Measurements from ENCODE around the gene LIFR.

LIFR gene

DNA sequence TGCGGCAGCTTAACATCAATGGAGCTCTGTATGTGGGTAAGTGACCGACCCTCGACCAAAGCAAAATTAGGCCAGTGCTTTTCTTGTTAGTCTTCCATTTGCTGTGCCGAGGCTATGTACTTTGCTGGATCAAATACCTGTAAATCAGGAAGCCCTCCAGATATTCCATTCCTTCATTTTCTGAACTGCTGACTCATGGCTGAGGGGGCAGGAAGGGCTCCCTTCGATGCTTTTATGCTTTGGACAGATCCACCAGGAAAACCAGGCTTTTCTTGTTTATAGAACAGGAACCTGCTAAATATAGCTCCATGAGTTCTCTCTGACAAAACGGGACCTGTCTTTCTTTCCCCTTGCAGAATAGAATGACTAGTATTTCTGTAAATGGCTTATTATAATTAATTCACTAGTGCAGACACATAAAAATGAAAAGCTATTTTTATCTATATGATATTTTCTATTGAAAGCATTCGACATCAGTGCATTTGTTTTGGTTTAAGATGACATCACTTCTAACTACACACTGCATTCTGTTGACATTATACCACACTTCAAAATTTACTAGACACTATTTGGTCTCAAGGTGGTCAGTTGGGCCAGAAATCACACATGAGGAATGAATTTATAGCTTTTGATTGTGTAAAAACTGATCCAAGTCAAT is 93.3 kb downstream of the LIFR start:
- no peak for DNase-seq

DNA sequence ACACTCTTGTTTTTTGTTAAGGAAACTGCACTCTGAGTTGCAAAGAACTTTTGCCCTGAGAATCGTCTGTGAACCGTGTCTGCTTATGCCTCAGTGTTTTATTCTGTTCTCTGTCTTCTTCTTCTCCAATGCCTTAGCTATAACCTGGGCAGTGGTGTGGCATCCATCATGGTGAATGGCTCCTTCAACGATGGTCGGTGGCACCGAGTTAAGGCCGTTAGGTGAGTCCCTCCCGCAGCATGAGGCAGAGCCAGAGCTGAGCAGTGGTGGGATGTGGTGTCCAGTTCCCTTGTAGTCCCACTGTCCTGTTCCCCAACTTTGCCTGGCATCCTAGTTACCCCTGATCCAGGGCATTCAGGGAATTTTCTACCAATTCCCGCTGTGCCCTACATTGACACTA is 98.3 kb downstream of the LIFR start:
- DNase-seq, result no peak

DNA sequence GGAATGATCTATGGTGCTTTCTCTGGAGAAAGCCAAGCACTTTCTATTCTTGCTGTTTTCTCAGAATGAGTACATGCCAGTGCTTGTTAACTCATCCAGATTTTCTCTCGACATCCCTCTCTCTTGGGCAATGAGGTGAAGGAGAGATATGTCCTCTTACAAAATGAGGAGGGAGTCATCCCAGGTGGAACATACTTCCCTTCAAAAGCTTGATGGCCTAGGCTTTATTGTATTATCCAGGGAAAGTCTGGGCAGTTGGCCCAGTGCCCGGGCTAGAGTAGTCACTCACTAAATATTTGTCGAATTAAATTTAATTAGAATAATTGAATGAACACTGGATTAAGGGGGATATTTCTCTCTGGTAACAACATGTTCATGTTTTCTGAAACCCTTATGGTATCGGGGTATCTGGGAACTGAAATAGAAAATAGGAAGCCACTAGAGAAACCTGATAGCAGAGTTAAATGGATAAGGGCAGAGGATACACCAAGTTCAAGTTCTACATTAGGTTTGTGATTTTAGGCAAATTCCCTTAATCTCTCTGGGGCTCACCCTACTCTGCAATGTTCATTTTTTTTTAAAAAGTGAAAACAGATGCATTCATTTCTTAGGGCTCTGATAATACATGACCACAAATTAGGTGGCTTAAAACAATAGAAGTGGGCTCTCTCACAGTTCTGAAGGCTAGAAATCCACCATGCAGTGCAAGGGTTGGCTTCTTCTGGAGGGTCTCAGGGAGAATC is 99.6 kb downstream of the LIFR start:
- no peak for DNase-seq

DNA sequence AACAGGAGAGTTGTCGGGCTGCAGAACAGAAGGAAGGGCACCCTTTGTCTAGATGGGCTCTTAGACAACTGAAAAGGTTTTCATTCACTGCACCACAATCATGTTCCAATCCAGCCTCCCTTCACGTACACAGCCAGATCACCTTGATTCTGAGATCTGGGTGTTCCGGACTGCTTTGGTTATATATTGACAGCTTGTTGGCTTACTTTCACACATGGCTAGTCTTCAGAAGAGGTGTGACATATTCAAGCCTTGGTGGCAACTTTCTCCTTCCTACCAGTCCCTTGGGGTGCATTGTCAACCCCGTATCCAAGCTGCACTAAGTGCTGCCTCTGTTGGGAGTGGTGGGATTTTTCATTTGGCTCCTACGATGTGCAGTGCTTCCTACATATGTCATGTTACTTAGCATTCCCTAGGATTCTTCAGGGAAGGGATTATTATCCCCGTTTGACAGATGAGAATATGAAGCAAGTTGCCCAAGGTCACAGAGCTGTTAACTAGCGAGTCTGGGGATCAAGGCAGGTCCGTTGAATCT is 100.6 kb downstream of the LIFR start:
- DNase-seq, result no peak

DNA sequence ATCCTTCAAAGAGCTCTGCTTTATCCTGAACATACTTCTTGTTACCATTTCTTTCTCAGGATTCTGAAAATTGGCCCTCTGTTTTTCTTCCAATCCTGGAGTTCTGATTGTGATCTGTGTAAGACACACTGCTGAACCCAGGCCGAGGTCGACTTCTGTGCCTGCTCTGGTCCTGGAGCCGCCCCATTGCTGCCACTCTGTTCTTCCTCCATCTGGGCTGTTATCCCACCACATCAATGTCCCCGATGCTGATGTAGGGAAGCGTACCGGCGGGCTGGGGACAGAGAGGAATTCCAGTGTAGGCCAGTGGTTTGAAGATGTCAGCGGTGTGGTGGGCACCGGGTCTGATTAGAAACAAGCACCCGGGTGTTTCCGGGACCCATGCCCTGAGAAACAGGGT is 102.5 kb downstream of the LIFR start:
- DNase-seq, result peak; percentile 12

DNA sequence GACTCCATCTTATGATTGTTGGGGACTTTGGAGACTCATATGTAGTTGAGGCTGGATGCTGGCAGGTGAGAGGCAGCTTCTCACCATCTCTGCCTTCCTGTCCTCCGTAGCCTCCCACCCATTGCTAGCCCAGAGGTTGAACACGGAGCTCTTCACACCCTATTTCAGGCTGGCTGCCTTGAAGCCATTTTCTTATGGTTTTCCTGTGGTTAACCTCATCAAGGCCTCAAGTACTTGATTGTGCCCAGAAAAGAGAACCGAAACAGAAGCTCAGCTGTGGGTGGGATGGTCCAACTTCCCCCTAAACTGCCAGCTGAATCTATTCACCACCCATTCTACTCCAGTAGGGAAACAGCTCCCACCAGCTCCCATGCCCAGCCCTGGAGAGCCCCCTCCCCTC is 102.9 kb downstream of the LIFR start:
- peak; percentile 38 for DNase-seq

DNA sequence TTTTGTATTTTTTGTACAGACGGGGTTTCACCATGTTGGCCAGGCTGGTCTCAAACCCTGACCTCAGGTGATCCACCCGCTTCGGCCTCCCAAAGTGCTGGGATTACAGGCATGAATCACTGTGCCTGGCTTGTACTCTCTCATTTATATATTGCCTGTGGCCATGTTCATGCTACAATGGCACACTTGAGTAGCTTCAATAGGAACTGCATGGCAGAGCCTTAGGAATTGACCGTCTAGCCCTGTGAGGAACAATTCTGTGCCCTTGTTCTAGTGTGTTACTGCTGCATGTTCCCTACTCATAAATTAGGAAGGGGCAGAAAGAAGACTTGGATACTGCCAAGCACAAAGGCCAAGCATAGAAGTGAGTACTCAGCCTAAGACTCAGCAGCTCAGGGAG is 104.2 kb downstream of the LIFR start:
- DNase-seq, result peak; percentile 7

DNA sequence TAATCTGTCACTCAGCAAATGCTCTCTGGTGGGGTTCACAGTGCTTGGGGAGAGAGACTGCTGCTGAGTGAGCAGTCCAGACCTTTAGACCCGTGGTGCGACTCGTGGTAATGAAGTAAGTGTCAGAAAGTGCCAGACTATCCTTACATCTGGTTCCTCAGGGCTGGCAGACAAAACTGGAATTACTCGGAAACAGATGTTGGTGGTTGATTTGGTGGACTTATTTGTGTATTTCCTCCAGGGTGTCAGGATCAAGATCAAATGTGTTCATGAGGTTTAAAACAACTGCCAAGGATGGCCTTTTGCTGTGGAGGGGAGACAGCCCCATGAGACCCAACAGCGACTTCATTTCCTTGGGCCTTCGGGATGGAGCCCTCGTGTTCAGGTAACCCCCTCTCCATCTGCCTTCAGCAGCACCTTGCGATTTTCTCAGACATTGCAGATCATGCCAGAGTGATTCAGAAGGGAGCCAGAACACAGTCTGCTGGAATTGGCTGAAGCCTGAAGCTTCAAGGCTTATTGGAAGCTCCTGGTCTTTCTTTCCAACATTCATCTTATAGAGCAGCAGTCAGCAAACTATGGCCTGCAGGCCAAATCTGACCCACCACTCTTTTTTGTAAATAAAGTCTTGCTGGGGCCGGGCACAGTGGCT is 105.2 kb downstream of the LIFR start:
- DNase-seq, result peak; percentile 44

DNA sequence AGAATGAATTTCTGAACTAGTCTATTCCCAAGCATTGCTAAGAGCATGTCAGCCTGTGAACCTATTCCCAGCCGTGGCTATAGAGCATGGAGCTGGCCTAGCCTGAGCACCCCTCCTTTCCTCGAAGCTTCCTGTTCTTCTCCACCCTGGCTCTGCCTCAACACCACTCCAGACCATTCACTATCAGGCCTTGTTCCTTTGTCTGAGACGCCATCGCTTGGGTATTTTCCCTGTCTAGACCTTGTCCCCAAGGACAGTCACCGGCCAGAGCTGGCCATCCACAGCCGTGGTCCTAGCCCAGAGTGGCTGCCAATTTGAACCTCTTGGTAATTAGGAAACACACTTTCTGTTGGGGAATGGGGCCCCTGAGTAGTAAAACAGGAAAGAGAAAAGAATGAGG is 105.8 kb downstream of the LIFR start:
- DNase-seq, result no peak

DNA sequence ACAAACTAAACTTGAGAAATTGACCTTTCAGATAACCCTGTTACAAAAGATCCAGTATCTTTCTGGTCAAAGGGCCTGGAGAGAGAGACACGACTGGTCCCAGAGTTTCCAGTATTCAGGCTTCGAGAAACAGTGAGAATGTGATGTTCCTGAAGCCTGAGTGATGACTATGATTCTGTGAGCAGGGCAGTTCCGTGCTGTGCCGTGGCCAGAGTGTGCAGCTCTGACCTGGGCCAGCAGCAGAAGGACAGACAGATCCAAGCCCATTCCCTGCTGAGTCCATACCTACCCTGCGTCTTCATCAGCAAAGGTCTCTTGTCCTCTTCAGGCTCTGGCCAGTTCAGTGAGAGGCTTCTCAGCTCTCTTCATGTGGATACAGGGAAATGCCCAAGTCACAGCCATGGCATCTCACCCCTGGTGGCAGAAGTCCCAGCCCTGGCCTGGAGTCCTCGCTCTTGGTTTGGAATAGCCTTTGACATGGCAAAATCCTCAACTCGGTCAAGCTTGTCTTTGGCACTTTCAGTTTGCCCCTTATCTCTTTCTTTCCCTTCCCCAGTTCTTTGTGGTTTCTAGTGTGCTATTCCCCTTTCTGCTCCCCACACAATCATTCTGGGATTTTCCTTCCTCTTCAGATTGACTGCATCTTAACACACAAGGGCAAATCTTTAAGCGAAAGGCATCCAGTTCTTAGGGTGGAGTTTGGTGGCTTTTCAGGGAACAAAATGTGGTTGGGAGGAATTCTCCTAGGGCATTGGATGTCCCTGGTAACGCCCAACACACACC is 107.7 kb downstream of the LIFR start:
- DNase-seq, result no peak

DNA sequence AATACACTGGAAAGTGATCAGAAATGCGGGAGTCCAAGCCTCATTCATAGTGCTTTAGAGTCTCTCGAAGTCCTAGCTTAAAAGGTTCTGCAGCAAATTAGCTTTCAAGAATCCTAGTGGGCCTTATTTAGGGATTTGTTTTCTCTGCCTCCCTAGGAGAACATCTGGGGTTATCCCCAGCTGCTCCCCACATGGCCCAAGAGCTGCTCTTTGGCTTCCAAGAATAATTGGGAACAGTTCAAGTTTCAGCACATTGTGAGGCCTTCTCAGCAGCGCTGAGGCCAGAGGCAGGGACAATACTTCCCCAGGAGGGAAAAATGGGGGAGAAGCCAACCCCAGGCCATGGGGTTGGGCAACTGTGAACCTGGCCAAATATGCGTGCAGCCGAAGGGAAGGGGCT is 108.7 kb downstream of the LIFR start:
- DNase-seq, result peak; percentile 75

DNA sequence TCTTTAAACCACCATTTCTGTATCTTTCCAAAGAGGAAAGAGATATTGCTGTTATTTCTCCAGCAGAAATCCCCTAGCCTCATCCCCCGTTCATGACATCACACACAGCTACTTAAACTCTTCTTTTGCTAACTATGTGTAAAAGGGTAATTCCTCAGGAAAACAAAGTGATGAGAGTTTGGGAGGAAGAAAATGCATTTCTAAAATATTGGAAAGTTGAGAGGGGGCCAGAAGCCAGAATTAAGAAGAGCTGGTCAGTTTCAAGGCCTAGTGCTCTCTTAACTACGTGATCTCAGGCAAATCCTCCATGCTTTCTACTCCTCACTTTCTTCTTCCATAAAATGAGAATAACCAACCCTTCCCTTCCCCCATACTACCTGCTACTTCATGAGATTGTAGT is 109.4 kb downstream of the LIFR start:
- DNase-seq, result no peak

DNA sequence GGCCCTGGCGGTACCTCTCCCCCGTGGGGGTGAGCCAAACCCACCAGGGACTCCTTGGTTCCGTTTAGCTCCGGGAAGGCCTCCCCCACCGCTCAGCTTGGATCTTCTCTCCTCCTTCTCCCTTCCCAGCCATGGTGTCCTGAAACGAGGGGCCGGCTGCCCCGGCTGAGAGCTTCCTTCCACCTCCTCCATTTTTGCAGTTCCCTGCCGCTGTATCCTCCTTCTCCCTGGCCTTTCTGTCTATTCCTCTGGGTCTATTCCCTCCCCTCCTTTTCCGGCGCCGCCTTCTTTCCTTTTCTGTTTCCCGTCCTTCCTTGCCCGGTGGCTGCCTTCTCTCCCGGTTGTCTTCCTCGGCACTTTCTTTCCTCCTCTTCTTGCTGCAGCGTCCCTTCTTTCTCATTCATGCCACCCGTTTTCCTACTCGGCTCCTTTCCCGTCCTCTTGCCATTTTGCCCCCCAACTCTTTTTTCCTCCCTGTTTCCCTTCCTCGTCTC is 110.4 kb downstream of the LIFR start:
- no peak for DNase-seq

DNA sequence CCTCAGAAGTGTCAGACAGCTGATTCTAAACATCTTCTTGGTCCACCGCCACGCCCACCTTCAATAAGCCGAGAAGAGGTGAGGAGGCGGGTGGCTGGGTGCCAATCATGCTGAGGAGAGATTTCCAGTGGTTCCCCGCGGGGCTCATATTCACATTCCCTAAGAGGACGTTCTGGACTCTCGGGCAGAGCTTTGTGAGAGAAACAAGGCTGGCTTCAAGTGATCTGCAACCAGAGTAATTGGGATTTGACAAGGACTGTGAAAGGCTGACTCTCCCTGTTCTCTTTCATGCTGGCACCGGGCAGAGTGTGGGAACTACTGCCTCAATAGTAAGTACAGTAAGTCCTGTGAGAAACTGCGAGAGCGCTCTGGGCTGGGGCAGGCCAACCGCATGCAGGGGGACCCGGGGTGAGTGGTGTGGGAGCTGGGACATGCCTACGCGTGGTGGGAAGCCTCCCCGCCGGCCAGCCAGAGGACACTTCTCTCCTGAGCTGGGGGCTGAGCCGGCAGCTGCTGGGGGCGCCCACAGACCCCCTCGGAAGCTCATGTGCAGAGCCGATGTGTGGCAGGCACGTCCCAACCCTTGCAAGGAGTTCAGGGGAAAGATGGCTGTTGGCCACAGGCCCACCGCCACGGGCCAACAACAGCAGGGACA is 110.9 kb downstream of the LIFR start:
- no peak for DNase-seq

DNA sequence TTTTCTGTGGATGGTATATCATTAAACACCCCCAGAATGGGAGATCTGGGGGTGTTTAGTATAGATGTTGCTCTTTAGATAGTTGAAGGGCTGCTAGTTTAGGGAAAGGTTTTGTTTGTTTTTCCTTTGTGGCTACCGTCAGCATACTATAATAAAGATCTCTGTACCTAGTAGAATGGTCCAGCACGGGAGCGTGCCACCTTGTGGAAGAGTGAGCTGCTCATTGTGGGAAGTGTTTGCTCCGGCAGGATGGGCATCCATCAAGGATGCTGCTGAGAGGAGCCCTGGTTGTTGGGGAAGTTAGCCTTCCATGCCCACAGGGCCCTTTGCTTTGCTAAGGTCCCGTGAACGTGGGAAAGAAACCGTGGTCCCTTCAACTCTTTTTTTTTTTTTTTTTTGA is 113.1 kb downstream of the LIFR start:
- DNase-seq, result no peak

DNA sequence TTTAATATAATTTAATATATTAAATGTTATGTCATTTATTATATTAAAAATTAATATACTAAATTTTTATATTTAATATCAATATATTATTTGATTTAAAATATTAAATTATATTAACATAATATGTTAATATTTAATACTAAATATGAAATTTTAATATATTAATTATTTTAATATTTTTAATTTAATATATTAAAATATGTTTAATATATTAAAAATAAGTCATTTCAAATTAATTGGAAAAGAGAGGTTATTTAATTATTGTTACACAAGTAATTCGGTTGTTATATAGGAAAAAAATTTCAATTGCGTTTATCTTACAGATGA is 114.2 kb downstream of the LIFR start:
- no peak for DNase-seq

DNA sequence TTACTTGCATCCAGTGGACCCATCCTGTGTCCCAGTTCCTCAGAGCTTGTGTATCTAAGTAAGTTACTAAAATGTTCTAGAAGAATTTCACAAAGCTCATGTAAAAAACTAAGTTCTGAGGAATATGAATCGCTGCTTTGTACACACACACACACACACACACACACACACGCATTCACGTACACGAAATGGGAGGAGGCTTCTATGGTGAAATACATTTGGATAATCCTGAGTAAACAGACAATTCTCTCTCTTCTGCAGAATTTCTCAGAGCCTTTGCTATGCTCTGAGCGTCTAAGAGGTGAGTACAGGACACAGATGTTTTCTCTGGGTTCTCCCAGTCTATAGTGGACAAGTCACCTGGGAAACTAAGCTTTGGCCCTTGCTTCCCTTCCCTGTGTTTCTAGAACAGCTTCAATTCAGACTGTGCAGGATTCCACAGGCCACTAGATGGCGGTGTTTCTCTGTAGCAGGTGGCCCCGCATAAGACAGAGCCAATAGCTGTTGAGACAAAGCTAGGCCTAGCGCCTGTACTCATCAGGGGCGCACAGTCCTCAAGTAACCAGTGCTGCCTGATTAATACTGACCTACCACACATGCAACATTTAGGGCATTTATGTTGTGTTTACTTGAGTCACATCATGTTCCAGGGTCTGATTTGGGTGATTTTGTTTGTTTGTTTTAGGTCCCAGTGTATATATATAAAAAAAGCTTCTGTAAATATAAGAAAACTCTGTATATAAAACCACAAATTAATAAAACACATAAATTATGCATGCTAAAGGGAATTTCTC is 114.8 kb downstream of the LIFR start:
- peak; percentile 93 for DNase-seq

DNA sequence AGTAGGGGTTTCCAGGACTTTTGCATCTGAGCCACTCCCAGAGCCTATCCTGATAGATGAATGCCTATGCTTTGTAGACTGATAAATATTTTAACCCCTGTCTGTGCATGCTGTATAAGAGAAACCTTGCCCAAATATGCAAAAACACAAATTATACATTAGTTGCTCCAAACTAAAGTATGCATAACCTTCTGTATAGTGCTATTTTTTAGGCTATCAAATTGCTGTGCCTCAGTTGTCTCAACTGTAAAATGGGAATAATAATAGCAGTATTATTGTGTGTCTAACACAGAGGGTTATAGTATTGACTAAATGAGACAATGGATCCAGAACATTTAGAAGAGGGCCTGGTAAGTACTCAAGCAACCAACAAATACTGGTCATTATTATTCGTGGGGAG is 117.7 kb downstream of the LIFR start:
- DNase-seq, result no peak

DNA sequence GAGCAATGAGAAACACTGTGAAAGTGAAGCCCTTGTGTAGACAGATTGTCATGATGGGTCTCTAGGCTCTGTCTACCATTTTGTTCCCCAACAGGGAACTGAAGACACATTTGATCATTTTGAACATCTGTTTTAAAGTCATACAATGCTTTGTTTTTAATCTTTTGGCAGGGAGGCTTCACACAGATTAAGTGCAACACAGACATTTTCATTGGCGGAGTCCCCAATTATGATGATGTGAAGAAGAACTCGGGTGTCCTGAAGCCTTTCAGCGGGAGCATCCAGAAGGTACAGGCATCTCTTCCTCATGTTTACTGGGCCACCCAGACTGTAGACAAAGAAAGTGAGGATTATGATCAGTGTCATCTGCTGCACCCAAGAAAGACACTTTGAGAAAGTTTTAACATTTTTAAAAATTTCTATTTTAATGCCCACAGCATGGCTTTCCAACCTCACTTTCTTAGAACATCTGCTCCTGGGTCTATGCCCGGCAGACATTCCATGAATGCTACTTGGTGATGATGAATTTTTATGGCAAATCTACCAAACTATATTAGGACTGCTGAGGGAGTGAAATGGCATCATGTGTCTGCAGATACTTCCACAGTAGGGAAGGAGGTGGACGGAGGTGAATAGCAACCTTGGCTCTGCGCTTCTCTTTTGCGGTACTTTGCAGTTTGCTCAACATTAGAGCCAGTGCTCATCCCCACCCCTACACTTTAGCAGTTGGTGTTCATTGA is 121.3 kb downstream of the LIFR start:
- no peak for DNase-seq

DNA sequence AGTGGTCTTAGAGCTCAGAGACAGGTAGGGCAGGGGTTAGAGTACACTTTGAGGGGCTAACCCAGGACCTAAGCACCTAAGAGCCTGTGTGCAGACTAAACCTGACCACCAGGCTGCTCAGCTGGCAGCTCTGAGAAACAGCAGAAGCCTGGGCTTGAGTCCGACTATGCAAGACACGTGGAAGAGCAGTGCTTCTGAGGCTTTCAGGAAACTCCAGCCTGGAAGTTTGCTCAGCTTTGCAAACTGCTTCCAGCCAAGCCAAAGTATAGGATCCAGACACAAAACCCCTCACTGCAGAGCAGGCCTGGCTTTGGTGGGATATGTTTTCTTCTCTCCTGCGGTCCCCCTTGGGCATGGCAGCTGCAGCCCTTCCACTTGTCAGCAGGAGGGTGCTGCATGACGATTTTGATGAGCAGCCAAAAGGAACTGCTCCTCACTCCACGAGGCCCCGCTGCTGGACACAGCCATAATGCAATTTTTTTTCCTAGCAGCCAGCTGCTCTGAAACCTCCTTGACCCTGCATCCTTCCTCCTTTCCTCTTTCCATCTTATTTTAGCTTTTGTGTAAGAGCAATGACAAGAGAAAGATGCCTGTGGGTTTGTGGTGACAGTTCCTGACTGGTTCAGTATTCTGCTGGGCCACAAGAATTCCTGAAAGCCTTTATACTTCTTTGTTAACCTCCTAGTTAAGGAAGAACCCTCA is 123.1 kb downstream of the LIFR start:
- peak; percentile 81 for DNase-seq
